Measurements from ENCODE around the gene NCBP3. TPM values are rescaled to one million over a fixed set of nuclear protein-coding genes. Genes with fewer than 3 reads are reported as not detected.

Gene NCBP3
- total and polyA plus RNA-seq, 5 experiments from 2014 or later: 9.3 to 52.0 (median 15.5) TPM

- ATAC-seq: no peak
- Mint-ChIP-seq H3K9me3 (no peaks in the 10 kb centered on the region), H3K27ac (peak overlapping the region in 7 of 10 donors; percentile 1 to 83 (median 59)), H3K27me3 (no peaks in the 10 kb centered on the region), H3K36me3 (peaks cover 0 to 52% (median 2%) of the 10 kb centered on the region in 3 donors), H3K4me1 (peaks cover 15 to 54% (median 38%) of the 10 kb centered on the region in 4 donors), H3K4me3 (peak overlapping the region; percentile 22 to 97 (median 90))
- peak in 7 of 10 donors; percentile 11 to 43 (median 25) for DNase-seq
- POLR2A ChIA-PET: interaction anchor here (0.5 to 1.1 kb wide), 3 partner anchors 20 to 88 kb away, joined by 3 to 5 read pairs (median 3); no protein-coding TSS in a partner anchor
These were observed 2.0 kb downstream of the NCBP3 start for GRCh38 chr17:3843935-3844516.

- Mint-ChIP-seq H3K4me3 (peak overlapping the region in 1 of 10 donors; percentile 38), H3K27ac (peak overlapping the region in 1 of 10 donors; percentile 66), H3K4me1 (peaks cover 11 to 49% (median 25%) of the 10 kb centered on the region in 4 donors), H3K36me3 (peaks cover 0 to 96% (median 5%) of the 10 kb centered on the region in 3 donors), H3K9me3 (no peaks in the 10 kb centered on the region), H3K27me3 (no peaks in the 10 kb centered on the region)
- POLR2A ChIA-PET: interaction anchor here (0.7 kb wide), 2 partner anchors 24 to 67 kb away, joined by 3 read pairs; no protein-coding TSS in a partner anchor
- DNase-seq (no peak), ATAC-seq (no peak)
These were observed 7.8 kb downstream of the NCBP3 start for GRCh38 chr17:3838206-3838605.

- H3K27ac Mint-ChIP-seq: no peak overlapping the region
- peaks cover 0 to 87% (median 3%) of the 10 kb centered on the region in 3 donors for H3K36me3 Mint-ChIP-seq
- no peak for ATAC-seq
- POLR2A ChIA-PET: interaction anchor here (0.6 kb wide), 1 partner anchor 80 kb away, joined by 3 read pairs; no protein-coding TSS in a partner anchor
- H3K4me3 Mint-ChIP-seq: no peak overlapping the region
- no peaks in the 10 kb centered on the region for H3K9me3 Mint-ChIP-seq
- H3K27me3 Mint-ChIP-seq: no peaks in the 10 kb centered on the region
- H3K4me1 Mint-ChIP-seq: peaks cover 11 to 41% (median 25%) of the 10 kb centered on the region in 4 donors
- no peak for DNase-seq
These were observed 9.5 kb downstream of the NCBP3 start for GRCh38 chr17:3836551-3836950.

- no peak for DNase-seq
- POLR2A ChIA-PET: no interaction called here
- Mint-ChIP-seq H3K27me3 (no peaks in the 10 kb centered on the region), H3K4me1 (peaks cover 6 to 36% (median 22%) of the 10 kb centered on the region in 4 donors), H3K27ac (peak overlapping the region in 2 of 10 donors; percentile 44 to 82), H3K36me3 (peaks cover 0 to 80% (median 3%) of the 10 kb centered on the region in 3 donors), H3K4me3 (peak overlapping the region in 1 of 10 donors; percentile 12), H3K9me3 (no peaks in the 10 kb centered on the region)
- no peak for ATAC-seq
These were observed 10.4 kb downstream of the NCBP3 start for GRCh38 chr17:3835410-3836229.

- DNase-seq (no peak), ATAC-seq (no peak)
- POLR2A ChIA-PET: no interaction called here
- no peak overlapping the region for H3K4me3 Mint-ChIP-seq
- no peaks in the 10 kb centered on the region for H3K9me3 Mint-ChIP-seq
- peak overlapping the region in 3 of 10 donors; percentile 14 to 82 (median 17) for H3K27ac Mint-ChIP-seq
- H3K36me3 Mint-ChIP-seq: peaks cover 0 to 75% (median 3%) of the 10 kb centered on the region in 3 donors
- peaks cover 3 to 29% (median 18%) of the 10 kb centered on the region in 4 donors for H3K4me1 Mint-ChIP-seq
- no peaks in the 10 kb centered on the region for H3K27me3 Mint-ChIP-seq
These were observed 11.2 kb downstream of the NCBP3 start for GRCh38 chr17:3834811-3835210.

- no peak overlapping the region for H3K27ac Mint-ChIP-seq
- DNase-seq (no peak), ATAC-seq (no peak)
- no peak overlapping the region for H3K4me3 Mint-ChIP-seq
- H3K9me3 Mint-ChIP-seq: no peaks in the 10 kb centered on the region
- peaks cover 3 to 73% (median 8%) of the 10 kb centered on the region in 3 donors for H3K36me3 Mint-ChIP-seq
- H3K4me1 Mint-ChIP-seq: peaks cover 0 to 14% (median 3%) of the 10 kb centered on the region in 4 donors
- POLR2A ChIA-PET: interaction anchor here (4.1 kb wide), 1 partner anchor 91 kb away, joined by 23 read pairs; no protein-coding TSS in a partner anchor
- no peaks in the 10 kb centered on the region for H3K27me3 Mint-ChIP-seq
These were observed 17.2 kb downstream of the NCBP3 start for GRCh38 chr17:3828852-3829232.

GRCh38 chr17:3828151-3828851, 17.7 kb downstream of the NCBP3 start:
- ATAC-seq (no peak), DNase-seq (no peak)
- H3K4me3 Mint-ChIP-seq: no peak overlapping the region
- POLR2A ChIA-PET: interaction anchor here (4.1 kb wide), 1 partner anchor 91 kb away, joined by 23 read pairs; no protein-coding TSS in a partner anchor
- peaks cover 0 to 11% (median 2%) of the 10 kb centered on the region in 4 donors for H3K4me1 Mint-ChIP-seq
- peaks cover 3 to 72% (median 11%) of the 10 kb centered on the region in 3 donors for H3K36me3 Mint-ChIP-seq
- H3K9me3 Mint-ChIP-seq: no peaks in the 10 kb centered on the region
- H3K27ac Mint-ChIP-seq: peak overlapping the region in 2 of 10 donors; percentile 50 to 77
- no peaks in the 10 kb centered on the region for H3K27me3 Mint-ChIP-seq

GRCh38 chr17:3827124-3827773, 18.8 kb downstream of the NCBP3 start:
- no peak overlapping the region for H3K4me3 Mint-ChIP-seq
- H3K9me3 Mint-ChIP-seq: no peaks in the 10 kb centered on the region
- peak; percentile 54 to 88 (median 72) for DNase-seq
- no peaks in the 10 kb centered on the region for H3K27me3 Mint-ChIP-seq
- peak overlapping the region in 2 of 10 donors; percentile 24 to 63 for H3K27ac Mint-ChIP-seq
- POLR2A ChIA-PET: interaction anchor here (4.1 kb wide), 1 partner anchor 90 kb away, joined by 23 read pairs; no protein-coding TSS in a partner anchor
- ATAC-seq: peak in 1 of 2 donors; percentile 65
- H3K36me3 Mint-ChIP-seq: peaks cover 3 to 73% (median 11%) of the 10 kb centered on the region in 3 donors
- peaks cover 0 to 11% (median 2%) of the 10 kb centered on the region in 4 donors for H3K4me1 Mint-ChIP-seq

- Mint-ChIP-seq H3K36me3 (peaks cover 4 to 83% (median 11%) of the 10 kb centered on the region in 3 donors), H3K27ac (peak overlapping the region in 1 of 10 donors; percentile 56)
- no peak for ATAC-seq
These were observed 19.9 kb downstream of the NCBP3 start for GRCh38 chr17:3826191-3826590.

GRCh38 chr17:3821101-3821500, 24.9 kb downstream of the NCBP3 start:
- DNase-seq (no peak), ATAC-seq (no peak)
- Mint-ChIP-seq H3K4me1 (no peaks in the 10 kb centered on the region), H3K4me3 (no peak overlapping the region), H3K27me3 (no peaks in the 10 kb centered on the region), H3K27ac (peak overlapping the region in 1 of 10 donors; percentile 3), H3K36me3 (peaks cover 10 to 89% (median 13%) of the 10 kb centered on the region in 3 donors), H3K9me3 (no peaks in the 10 kb centered on the region)
- POLR2A ChIA-PET: no interaction called here

More at GRCh38 chr17:3826191-3826590, 19.9 kb downstream of the NCBP3 start:
- Mint-ChIP-seq H3K27me3 (no peaks in the 10 kb centered on the region), H3K9me3 (no peaks in the 10 kb centered on the region), H3K4me1 (peaks cover 0 to 11% (median 2%) of the 10 kb centered on the region in 4 donors), H3K4me3 (no peak overlapping the region)
- no peak for DNase-seq
- POLR2A ChIA-PET: interaction anchor here (4.1 kb wide), 1 partner anchor 89 kb away, joined by 23 read pairs; no protein-coding TSS in a partner anchor

GRCh38 chr17:3818786-3819185, 27.3 kb downstream of the NCBP3 start:
- Mint-ChIP-seq H3K9me3 (no peaks in the 10 kb centered on the region), H3K4me3 (no peak overlapping the region), H3K27me3 (no peaks in the 10 kb centered on the region), H3K4me1 (peaks cover 0 to 2% (median 0%) of the 10 kb centered on the region in 4 donors), H3K27ac (no peak overlapping the region), H3K36me3 (peaks cover 6 to 92% (median 27%) of the 10 kb centered on the region in 3 donors)
- POLR2A ChIA-PET: interaction anchor here (0.7 kb wide), 2 partner anchors 78 to 605 kb away, joined by 3 to 4 read pairs; no protein-coding TSS in a partner anchor
- DNase-seq (no peak), ATAC-seq (no peak)

Measured in naive thymus-derived CD8-positive, alpha-beta T cell (primary cell).